HG03558 (cell line): ENCODE data around the gene ZNF212.

ENCODE experiments used
- ATAC-seq: cut with Tn5 transposase; IDR thresholded peaks from one replicate; pipeline ENCODE4 v1.9.1; 2021; ENCODE audit warnings: moderate number of reproducible peaks; ENCODE audit not compliant: unreplicated experiment; ENCODE audit errors: extremely low read depth

ZNF212 gene

GRCh38 chr7:149239345-149240143, at the start of gene ZNF212:
Gene ZNF212 (plus strand): TSS chr7:149239651. CDS start chr7:149239779, 128 bp downstream.
- ATAC-seq = peak; percentile 99

GRCh38 chr7:149191851-149192250, 47.6 kb upstream of the ZNF212 start:
- no peak for ATAC-seq

GRCh38 chr7:149194799-149195179, 44.7 kb upstream of the ZNF212 start:
- ATAC-seq = no peak

GRCh38 chr7:149195180-149196150, 44.0 kb upstream of the ZNF212 start, which contains the start of gene ZNF282:
Gene ZNF282 (plus strand): TSS chr7:149195546. CDS start chr7:149195590, 44 bp downstream.
- ATAC-seq = peak; percentile 79

GRCh38 chr7:149196151-149196704, 43.2 kb upstream of the ZNF212 start:
- no peak for ATAC-seq

- no peak for ATAC-seq
These were observed 42.7 kb upstream of the ZNF212 start for GRCh38 chr7:149196705-149197171.

- no peak for ATAC-seq
These were observed 41.8 kb upstream of the ZNF212 start for GRCh38 chr7:149197675-149198074.

GRCh38 chr7:149198161-149198816, 41.2 kb upstream of the ZNF212 start:
- ATAC-seq = no peak

- ATAC-seq = no peak
These were observed 40.0 kb upstream of the ZNF212 start for GRCh38 chr7:149199234-149199995.

- ATAC-seq = no peak
These were observed 36.6 kb upstream of the ZNF212 start for GRCh38 chr7:149202831-149203231.

GRCh38 chr7:149205690-149206381, 33.6 kb upstream of the ZNF212 start:
- no peak for ATAC-seq

GRCh38 chr7:149207324-149208035, 32.0 kb upstream of the ZNF212 start:
- ATAC-seq = no peak

- ATAC-seq = no peak
These were observed 29.8 kb upstream of the ZNF212 start for GRCh38 chr7:149209518-149210269.

- no peak for ATAC-seq
These were observed 28.9 kb upstream of the ZNF212 start for GRCh38 chr7:149210551-149210950.

- ATAC-seq = no peak
These were observed 25.3 kb upstream of the ZNF212 start for GRCh38 chr7:149214020-149214720.

- ATAC-seq = no peak
These were observed 23.0 kb upstream of the ZNF212 start for GRCh38 chr7:149216402-149216801.

- no peak for ATAC-seq
These were observed 21.9 kb upstream of the ZNF212 start for GRCh38 chr7:149217570-149217969.
